ENCODE measurements around the gene ADRA2B. TPM values are rescaled to one million over a fixed set of nuclear protein-coding genes. Genes with fewer than 3 reads are reported as not detected.

The ADRA2B gene
- not detected in 2 replicates for polyA plus RNA-seq

DNA sequence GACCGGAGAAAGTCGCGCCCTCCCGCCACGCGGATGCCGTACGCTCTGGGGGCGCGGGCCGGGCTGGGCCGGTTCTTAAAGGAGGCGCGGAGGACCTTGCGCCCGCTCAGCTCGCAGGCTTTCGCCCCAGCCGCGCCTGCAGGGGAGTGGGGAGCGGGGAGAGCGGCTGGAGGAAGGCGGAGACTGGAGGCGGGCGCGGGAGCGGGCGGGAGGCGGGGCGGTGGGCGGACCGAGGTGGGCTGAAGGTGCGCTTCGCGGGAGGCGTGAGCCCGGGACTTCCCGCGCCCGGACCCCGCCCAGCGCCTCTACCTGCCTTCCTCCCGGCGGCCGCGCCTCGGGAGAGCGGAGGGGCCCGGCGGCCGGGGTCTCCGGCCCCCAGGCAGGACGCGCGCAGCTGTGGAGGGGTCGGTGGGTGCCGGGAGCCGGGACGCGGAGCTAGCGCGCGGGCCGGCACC is at the start of gene ADRA2B:
TSS of gene ADRA2B (minus strand) at position 148 of the 455 bp plus-strand sequence. CDS start 422 bp downstream, outside the sequence.

GRCh38 chr2:96145036-96145847 is 28.9 kb upstream of the ADRA2B start, which contains the start of gene DUSP2:
Gene DUSP2, minus strand, starts transcription at chr2:96145440. Its CDS starts 86 bp downstream, at chr2:96145354.

GRCh38 chr2:96138179-96139145 is 22.1 kb upstream of the ADRA2B start, which contains the start of gene ASTL:
Gene ASTL, minus strand, starts transcription at chr2:96138502. Its CDS starts 66 bp downstream, at chr2:96138436.

Other genes with a start within 250 kb of the ADRA2B start
- gene ANKRD36C, start 124.7 kb downstream of the ADRA2B start, polyA plus RNA-seq: 16.7 and 20.4 TPM in 2 replicates
- 0.81 TPM in 1 of 2 replicates, not detected in the other for gene GPAT2, start 81.7 kb downstream of the ADRA2B start, polyA plus RNA-seq
- gene ASTL, start 21.9 kb upstream of the ADRA2B start, polyA plus RNA-seq: not detected in 2 replicates
- gene DUSP2, start 28.9 kb upstream of the ADRA2B start, polyA plus RNA-seq: 2.7 TPM in 1 of 2 replicates, not detected in the other
- 51.3 and 53.1 TPM in 2 replicates for gene STARD7, start 92.3 kb upstream of the ADRA2B start, polyA plus RNA-seq
- 12.0 and 13.6 TPM in 2 replicates for gene TMEM127, start 149.4 kb upstream of the ADRA2B start, polyA plus RNA-seq
- 28.3 and 34.6 TPM in 2 replicates for gene CIAO1, start 149.7 kb upstream of the ADRA2B start, polyA plus RNA-seq
- 21.1 and 26.0 TPM in 2 replicates for gene SNRNP200, start 189.0 kb upstream of the ADRA2B start, polyA plus RNA-seq
- gene ITPRIPL1, start 208.7 kb upstream of the ADRA2B start, polyA plus RNA-seq: 0.22 TPM in 1 of 2 replicates, not detected in the other
- 0.08 TPM in 1 of 2 replicates, not detected in the other for gene NCAPH, start 219.2 kb upstream of the ADRA2B start, polyA plus RNA-seq